ENCODE measurements around the gene YTHDC2.

DNA sequence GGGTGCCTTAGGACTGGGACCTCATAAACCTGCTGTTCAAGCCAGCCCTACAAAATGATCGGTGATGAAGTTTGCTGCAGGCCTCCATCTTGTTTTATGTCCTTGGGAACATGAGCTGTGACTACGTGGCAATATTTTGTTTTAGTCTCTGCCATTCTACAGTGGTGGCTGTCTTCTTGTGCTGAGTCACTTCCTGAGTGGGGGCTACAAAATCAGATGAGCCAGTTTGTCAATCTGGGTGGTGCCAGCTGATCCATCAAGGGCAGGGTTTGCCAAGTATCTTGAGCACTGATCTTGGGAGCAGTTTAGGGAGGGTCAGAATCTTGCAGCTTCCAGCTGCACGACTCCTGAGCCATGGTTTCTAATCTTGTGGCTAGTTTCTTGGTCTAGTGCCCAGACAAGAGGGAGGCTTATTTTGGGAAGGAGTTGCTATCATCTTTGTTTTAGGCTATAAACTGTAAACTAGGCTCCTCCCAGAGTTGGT is 94.7 kb downstream of the YTHDC2 start:
- TF ChIP-seq, protein P1, sequence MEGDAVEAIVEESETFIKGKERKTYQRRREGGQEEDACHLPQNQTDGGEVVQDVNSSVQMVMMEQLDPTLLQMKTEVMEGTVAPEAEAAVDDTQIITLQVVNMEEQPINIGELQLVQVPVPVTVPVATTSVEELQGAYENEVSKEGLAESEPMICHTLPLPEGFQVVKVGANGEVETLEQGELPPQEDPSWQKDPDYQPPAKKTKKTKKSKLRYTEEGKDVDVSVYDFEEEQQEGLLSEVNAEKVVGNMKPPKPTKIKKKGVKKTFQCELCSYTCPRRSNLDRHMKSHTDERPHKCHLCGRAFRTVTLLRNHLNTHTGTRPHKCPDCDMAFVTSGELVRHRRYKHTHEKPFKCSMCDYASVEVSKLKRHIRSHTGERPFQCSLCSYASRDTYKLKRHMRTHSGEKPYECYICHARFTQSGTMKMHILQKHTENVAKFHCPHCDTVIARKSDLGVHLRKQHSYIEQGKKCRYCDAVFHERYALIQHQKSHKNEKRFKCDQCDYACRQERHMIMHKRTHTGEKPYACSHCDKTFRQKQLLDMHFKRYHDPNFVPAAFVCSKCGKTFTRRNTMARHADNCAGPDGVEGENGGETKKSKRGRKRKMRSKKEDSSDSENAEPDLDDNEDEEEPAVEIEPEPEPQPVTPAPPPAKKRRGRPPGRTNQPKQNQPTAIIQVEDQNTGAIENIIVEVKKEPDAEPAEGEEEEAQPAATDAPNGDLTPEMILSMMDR (IDR thresholded peaks at IDR 0.05), result no peak
- no peak for TF ChIP-seq POLR2A (IDR thresholded peaks at IDR 0.05)
